IPS DF 4.7 (cell line): ENCODE data around the gene STRA6.
"Not testable (repeated sequence)": the region's sequence is repeated elsewhere in the genome, so short reads cannot be mapped to it uniquely, and the experiment has no call there.

Experiments used
- DNase-seq: peaks from one replicate; pipeline ENCODE4 v3.0.0-alpha.2; 2013; ENCODE audit warnings: low spot score; ENCODE audit errors: extremely low read depth

STRA6 gene

GRCh38 chr15:74165461-74165860, 37.1 kb downstream of the STRA6 start:
- no peak for DNase-seq

- not testable (repeated sequence) for DNase-seq
Observed at GRCh38 chr15:74162195-74162536, 40.4 kb downstream of the STRA6 start.

GRCh38 chr15:74160390-74160789, 42.2 kb downstream of the STRA6 start:
- not testable (repeated sequence) for DNase-seq

DNA sequence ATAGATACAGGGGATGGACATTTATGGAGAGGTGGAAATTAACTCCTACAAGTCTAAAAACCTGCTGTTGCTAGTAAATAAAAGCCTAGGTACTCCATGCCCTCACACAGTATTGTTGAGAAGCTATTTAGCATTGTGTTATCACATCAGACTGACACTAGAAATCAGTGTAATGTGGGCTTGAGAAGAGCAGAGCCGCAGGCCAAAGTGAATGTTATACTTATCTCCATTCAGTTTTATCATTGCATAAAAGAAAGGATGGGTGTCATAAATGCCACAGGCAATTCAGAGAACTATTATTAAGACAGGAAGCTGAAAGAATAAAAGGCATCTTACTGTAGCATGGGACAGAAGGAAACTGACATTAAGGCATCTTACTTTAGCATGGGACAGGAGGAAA, 42.8 kb downstream of the STRA6 start:
- no peak for DNase-seq

- DNase-seq, result no peak
Observed at GRCh38 chr15:74158855-74159650, 43.5 kb downstream of the STRA6 start.

DNA sequence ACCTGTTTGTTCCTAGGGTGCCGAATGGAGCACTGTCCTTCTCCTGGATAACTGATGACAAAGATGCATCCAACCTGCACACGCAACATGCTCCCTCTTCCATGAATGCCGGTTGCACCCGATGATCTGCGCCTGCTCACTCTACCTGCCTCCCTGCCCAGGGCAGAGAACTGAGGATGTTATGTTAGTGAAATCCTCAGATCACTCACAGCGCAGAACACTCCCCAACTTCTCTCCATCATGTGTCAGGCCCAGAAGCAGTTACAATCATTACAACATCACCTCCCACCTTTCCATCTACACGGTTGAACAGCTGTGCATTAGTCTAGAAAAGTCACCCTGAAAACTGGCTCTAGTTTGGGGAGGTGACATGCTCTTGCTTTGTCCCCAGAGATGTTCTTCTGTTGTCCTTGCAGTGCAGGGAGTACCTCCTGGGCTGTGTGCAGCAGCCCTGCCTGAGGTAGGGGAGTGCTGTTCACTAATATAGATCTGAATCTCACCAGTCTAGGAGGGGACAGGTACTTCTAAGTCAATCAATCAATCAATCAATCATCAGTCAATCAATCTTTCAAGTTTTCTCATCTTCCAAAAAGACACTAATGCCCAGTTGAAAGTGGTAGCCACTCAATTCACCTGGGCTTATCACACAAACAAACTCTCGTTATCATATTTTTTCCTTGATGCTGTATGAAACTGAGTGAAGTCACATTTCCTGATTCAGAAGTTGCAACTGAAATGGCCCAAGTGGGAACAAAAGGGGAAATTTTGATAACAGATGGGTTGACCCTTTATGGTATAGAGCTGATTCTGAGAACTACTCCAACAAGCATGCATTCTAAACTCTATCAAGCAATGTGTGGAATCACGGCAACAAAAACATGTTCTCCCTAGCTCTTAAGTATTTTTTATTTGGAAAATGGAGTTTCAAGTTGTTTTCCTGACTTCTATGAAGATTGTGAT, 44.4 kb downstream of the STRA6 start:
- no peak for DNase-seq

DNA sequence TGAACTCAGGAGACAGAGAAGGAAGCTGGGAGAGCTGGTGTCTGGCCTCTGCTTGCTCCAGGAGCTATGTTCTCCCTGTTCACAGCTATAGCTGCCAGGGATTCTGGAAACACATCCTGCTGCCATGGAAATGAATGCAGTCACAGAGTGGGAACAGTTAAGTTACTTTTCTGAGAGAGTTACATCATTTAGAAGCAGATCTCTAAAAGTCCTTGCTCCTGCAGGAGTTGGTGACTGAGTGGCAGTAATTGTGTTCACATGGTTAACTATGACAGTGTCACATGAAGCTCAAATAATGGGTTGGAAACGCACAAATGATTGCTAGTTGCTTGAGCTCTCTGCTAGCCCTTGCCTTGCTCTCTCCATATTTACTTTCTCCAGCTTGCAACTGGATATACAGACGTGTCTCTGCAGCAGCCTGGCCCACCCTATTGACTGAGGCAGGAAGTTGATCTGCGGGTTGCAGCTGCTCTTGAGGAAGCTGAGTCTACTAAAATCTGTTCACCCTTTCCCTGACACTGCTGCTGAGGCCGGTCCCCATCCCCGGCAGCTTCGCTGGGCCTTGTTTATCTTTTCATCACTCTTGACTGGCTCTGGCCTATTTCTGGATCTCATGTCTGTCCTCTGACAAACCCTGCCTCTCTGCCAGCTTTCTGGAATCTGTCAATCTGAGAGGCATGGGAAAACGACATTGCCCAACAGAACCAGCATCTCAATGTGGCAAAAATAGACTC, 45.7 kb downstream of the STRA6 start:
- no peak for DNase-seq

- DNase-seq, result no peak
Observed at GRCh38 chr15:74155766-74156417, 46.7 kb downstream of the STRA6 start.

GRCh38 chr15:74147051-74147450, 55.5 kb downstream of the STRA6 start:
- DNase-seq, result no peak

DNA sequence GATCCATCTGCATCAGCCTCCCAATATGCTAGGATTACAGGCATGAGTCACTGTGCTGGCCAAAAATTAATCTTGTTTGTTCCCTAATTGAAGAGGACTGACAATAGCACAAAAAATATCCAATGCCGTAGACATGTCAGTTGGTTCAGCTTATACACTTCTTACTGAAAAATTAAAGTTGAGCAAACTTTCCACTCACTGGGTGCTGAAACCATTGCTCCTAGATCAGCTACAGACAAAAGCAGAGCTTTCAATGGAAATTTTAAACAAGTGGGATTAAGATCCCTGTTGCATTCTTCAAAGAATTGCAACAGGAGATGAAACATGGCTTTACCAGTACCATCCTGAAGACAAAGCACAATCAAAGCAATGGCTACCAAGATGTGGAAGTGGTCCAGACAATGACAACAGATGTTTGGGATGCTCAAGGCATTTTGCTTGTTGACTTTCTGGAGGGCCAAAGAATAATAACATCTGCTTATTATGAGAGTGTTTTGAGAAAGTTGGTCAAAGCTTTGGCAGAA, 56.2 kb downstream of the STRA6 start:
- no peak for DNase-seq

GRCh38 chr15:74144153-74144775, 58.3 kb downstream of the STRA6 start:
- no peak for DNase-seq

DNA sequence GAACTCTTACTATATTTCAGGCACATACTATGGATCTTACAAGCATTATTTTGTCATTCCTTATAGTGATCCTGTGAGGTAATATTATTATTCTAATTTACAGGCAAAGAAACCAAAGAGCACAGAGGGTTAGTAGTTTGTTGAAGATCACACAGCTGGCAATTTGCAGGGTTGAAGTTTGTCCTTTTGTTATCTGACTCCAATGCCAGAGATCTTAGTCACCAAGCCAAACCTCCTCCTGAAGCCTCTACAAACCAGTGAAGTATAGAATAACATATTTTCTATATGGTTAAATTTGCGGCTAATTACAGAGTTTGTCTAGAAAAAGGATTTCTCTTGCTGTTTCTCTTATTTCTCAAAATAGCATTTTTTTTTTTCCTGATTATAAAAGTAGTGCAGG, 61.0 kb downstream of the STRA6 start:
- DNase-seq, result no peak

GRCh38 chr15:74138642-74139041, 63.9 kb downstream of the STRA6 start:
- no peak for DNase-seq

DNA sequence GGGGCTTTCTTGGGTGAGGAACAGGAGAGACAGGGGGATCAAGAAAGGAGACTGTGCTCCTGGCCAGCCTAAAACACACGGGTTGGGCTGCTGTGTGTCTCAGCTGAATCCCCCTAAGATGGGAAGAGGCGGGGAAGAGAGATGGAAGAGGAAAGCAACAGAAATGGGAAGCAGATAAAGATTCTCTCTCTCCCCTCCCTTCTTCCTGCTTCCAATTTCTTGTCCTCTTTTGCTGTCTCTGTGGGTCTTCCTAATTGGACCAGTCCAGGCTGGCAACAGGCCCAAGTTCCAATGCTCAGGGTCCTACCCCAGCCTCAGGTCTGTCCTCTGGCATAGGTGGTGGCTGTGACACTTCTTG, 65.1 kb downstream of the STRA6 start:
- DNase-seq, result no peak

DNA sequence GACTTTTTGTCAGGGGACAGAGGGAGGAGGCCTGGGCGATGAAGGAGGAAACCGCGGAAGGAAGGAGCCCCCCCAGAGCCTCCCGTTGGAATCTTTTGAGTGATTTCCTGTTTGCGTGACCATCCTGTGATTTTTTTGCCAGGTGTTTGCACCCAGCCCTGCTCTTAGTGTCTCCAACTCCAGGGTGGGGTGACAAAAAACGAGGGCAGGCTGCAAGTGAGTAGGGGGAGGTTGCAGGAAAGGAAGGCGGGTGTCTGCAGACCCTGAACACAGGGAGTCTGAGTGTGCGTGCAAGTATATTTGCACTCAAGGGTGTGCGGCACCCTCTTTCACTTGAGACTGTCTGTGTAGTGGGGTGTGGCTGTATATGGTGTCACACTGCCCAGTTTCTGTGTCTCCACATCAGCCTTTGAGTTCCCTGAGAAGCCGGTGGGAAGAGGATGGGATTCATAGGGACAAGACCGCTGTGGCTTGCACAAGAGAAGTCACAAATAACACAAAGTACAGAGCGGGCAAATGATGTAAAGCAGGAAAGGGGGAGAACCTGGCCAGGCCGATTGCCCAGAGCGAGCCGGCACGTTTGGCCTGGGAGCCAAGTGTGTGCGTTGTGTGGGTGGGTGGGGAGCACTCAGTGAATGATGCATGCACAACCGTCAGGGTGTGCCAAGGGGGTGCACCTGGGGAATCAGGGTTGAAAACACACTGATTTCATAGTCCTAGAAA, 65.6 kb downstream of the STRA6 start:
- DNase-seq, result no peak

DNA sequence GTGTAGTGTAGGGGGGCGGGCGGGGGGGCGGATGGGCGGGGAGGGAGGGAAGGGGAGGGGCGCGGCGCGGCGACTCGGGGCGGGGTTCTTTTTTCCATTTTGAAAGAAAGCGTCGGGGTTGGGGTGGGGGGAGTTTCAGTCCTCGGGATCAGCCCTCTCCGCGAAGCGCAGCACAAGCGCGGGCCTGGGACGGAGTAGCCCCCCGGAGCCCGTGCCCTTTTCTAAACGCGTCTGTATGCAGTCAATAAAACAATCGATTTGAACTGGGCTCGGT, 66.1 kb downstream of the STRA6 start:
- DNase-seq, result no peak

DNA sequence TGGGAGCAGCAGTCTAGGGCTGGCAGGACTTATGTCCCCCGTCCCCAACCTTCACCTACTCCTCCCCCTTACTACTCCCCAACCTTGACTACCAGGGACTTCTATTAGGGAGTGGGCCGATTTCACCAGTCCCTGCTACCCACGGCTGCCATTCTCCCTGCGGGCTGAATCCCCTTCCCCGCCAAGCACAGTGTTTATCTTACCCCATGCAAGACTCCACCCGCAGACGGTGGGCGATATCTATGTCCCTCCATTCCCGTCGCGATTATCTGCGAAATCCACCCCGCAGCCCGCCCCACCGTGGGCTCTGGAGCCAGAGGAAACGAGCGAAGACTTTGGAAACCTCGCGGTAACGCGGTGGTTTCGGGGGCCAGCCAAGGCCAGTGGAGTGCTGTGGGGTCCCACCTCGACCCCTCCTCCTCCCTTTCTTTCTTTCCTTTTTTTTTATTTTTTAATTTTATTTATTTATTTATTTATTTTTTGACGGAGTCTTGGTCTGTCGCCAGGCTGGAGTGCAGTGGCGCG, 67.5 kb downstream of the STRA6 start:
- DNase-seq, result no peak

DNA sequence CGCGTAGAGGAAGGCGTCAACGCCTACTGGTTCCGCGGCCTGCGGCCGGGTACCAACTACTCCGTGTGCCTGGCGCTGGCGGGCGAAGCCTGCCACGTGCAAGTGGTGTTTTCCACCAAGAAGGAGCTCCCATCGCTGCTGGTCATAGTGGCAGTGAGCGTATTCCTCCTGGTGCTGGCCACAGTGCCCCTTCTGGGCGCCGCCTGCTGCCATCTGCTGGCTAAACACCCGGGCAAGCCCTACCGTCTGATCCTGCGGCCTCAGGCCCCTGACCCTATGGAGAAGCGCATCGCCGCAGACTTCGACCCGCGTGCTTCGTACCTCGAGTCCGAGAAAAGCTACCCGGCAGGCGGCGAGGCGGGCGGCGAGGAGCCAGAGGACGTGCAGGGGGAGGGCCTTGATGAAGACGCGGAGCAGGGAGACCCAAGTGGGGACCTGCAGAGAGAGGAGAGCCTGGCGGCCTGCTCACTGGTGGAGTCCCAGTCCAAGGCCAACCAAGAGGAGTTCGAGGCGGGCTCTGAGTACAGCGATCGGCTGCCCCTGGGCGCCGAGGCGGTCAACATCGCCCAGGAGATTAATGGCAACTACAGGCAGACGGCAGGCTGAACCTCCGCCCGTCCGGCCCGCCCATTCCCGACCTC, 68.1 kb downstream of the STRA6 start:
- DNase-seq, result no peak

DNA sequence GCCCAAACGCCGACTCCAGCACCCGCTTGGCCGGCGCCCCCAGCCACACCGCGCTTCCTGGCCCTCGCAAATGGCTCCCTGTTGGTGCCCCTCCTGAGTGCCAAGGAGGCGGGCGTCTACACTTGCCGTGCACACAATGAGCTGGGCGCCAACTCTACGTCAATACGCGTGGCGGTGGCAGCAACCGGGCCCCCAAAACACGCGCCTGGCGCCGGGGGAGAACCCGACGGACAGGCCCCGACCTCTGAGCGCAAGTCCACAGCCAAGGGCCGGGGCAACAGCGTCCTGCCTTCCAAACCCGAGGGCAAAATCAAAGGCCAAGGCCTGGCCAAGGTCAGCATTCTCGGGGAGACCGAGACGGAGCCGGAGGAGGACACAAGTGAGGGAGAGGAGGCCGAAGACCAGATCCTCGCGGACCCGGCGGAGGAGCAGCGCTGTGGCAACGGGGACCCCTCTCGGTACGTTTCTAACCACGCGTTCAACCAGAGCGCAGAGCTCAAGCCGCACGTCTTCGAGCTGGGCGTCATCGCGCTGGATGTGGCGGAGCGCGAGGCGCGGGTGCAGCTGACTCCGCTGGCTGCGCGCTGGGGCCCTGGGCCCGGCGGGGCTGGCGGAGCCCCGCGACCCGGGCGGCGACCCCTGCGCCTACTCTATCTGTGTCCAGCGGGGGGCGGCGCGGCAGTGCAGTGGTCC, 68.7 kb downstream of the STRA6 start:
- no peak for DNase-seq
